HepG2 (cell line): ENCODE results near the gene PIAS1. TPM values are rescaled to one million over a fixed set of nuclear protein-coding genes. Genes with fewer than 3 reads are reported as not detected.

ENCODE experiments used
- ATAC-seq: fragments of 200-7000 bp; cut with Tn5 transposase; 3 replicates; pipeline ENCODE4 v1.9.1; 2020; ENCODE audit warnings: mild to moderate bottlenecking, moderate library complexity
- BruUV-seq: library from RNA; stranded (reverse); fragments of 400-500 nt; replicated peaks from 2 replicates; lab custom pipeline; 2021; lab: Mats Ljungman, UMichigan
- CTCF ChIA-PET: fragments of 300-600 bp; formaldehyde crosslinking; extraction: SDS; loops from one replicate; lab custom pipeline; 2021; ENCODE audit warnings: low total read pairs, inconsistent platforms, low intra/inter-chr PET ratio; lab: Yijun Ruan, JAX
- POLR2A ChIA-PET: fragments of 350-600 bp; sonication (Branson Sonifier 250); formaldehyde crosslinking; loops from one replicate; lab custom pipeline; 2020; ENCODE audit warnings: antibody characterized with exemption, inconsistent platforms; lab: Yijun Ruan, JAX
- DNase-seq: peaks from one replicate; pipeline ENCODE4 v3.0.0-alpha.2; 2015; ENCODE audit warnings: low spot score
- FAIRE-seq: peaks from 3 replicates; lab custom pipeline; 2011; peaks lifted over from hg19 to GRCh38; lab: Jason Lieb, UNC
- H2AFZ ChIP-seq: one replicate; pipeline ENCODE4 v1.6.1; 2011; ENCODE audit warnings: low read length, inconsistent platforms
- H3K27ac ChIP-seq: fragments of 300-600 bp; 3 replicates; pipeline ENCODE4 v1.8.0; 2011; ENCODE audit warnings: mixed run types, mild to moderate bottlenecking, mixed read lengths, low read length, inconsistent platforms; ENCODE audit not compliant: insufficient read depth; ENCODE audit errors: extremely low read length
- H3K27me3 ChIP-seq, 2 experiments: fragments of 200-600 bp in 1 of 2; 2 replicates in 1 of 2; 3 replicates in 1 of 2; pipeline versions ENCODE4 v1.6.0 to v1.8.0; 2011; ENCODE audit warnings: low read length in 2 of 2, mild to moderate bottlenecking in 2 of 2, moderate library complexity in 2 of 2, inconsistent platforms in 1 of 2; ENCODE audit not compliant: insufficient read depth in 2 of 2, control insufficient read depth in 1 of 2
- H3K36me3 ChIP-seq, 2 experiments: fragments of 200-600 bp in 1 of 2; replicated peaks in 1 of 2; 2 replicates in 1 of 2; 3 replicates in 1 of 2; pipeline versions ENCODE4 v1.5.1 to v1.8.0; 2011; ENCODE audit warnings: low read length in 2 of 2, inconsistent platforms in 1 of 2; ENCODE audit not compliant: insufficient read depth in 2 of 2, control insufficient read depth in 1 of 2
- H3K4me1 ChIP-seq: 2 replicates; pipeline ENCODE4 v1.5.1; 2012; ENCODE audit warnings: low read length, inconsistent platforms; ENCODE audit not compliant: insufficient read depth
- H3K4me2 ChIP-seq: 2 replicates; pipeline ENCODE4 v1.6.0; 2011; ENCODE audit warnings: low read depth, low read length, inconsistent platforms
- H3K4me3 ChIP-seq, 3 experiments: fragments of 200-600 bp in 1 of 3; sonication (generic), shearing (Covaris generic) in 1 of 3; replicated peaks in 1 of 3; 2 replicates each; pipeline ENCODE4 v1.5.1; 2011 to 2016; ENCODE audit warnings: low read length in 3 of 3, inconsistent platforms in 2 of 3, low read depth in 2 of 3, mild to moderate bottlenecking in 2 of 3, control low read depth in 1 of 3, mixed read lengths in 1 of 3; ENCODE audit not compliant: insufficient read depth in 1 of 3
- H3K79me2 ChIP-seq: one replicate; pipeline ENCODE4 v1.6.1; 2011; ENCODE audit warnings: low read length, inconsistent platforms; ENCODE audit not compliant: insufficient read depth
- H3K9ac ChIP-seq: 2 replicates; pipeline ENCODE4 v1.6.0; 2011; ENCODE audit warnings: mild to moderate bottlenecking, low read depth, low read length, inconsistent platforms; ENCODE audit not compliant: insufficient read depth
- H3K9me3 ChIP-seq: 2 replicates; pipeline ENCODE4 v1.5.1; 2012; ENCODE audit warnings: mild to moderate bottlenecking, low read length
- H4K20me1 ChIP-seq: 2 replicates; pipeline ENCODE4 v1.6.0; 2011; ENCODE audit warnings: inconsistent platforms, mild to moderate bottlenecking, low read length, moderate library complexity; ENCODE audit not compliant: insufficient read depth
- BHLHE40 ChIP-seq: IDR thresholded peaks from 2 replicates; pipeline ENCODE4 v1.6.1; 2011; ENCODE audit warnings: low read length, improper control_type of control experiment
- CCAR2 ChIP-seq: fragments of 200-400 bp; formaldehyde crosslinking; optimal IDR thresholded peaks from 2 replicates; pipeline ENCODE3; 2018; ENCODE audit warnings: low read depth, mild to moderate bottlenecking, low read length, moderate library complexity
- IRX3 ChIP-seq: sonication (generic); formaldehyde crosslinking; IDR thresholded peaks from 2 replicates; pipeline ENCODE4 v1.8.1; 2023; ENCODE audit warnings: mild to moderate bottlenecking, low read depth, missing genetic modification reagents, borderline replicate concordance
- KLF11 ChIP-seq: IDR thresholded peaks from 2 replicates; pipeline ENCODE4 v1.6.1; 2016; ENCODE audit warnings: missing compliant biosample characterization
- SUZ12 ChIP-seq: fragments of 150-350 bp; IDR thresholded peaks from 2 replicates; pipeline ENCODE4 v1.6.1; 2014; ENCODE audit warnings: low read depth, low read length
- ZNF260 ChIP-seq: sonication (generic); formaldehyde crosslinking; IDR thresholded peaks from 2 replicates; pipeline ENCODE4 v1.4.0; 2020; ENCODE audit warnings: missing genetic modification reagents, low read depth, mild to moderate bottlenecking, borderline replicate concordance
- ZNF496 ChIP-seq: sonication (generic); formaldehyde crosslinking; IDR thresholded peaks from 2 replicates; pipeline ENCODE4 v1.8.1; 2023; ENCODE audit warnings: mild to moderate bottlenecking, moderate library complexity, missing genetic modification reagents; ENCODE audit not compliant: insufficient replicate concordance
- ZNF558 ChIP-seq: sonication (generic); formaldehyde crosslinking; IDR thresholded peaks from 2 replicates; pipeline ENCODE4 v1.9.0; 2022; ENCODE audit warnings: mild to moderate bottlenecking, missing genetic modification reagents, borderline replicate concordance
- ZNF652 ChIP-seq: IDR thresholded peaks from 2 replicates; pipeline ENCODE4 v1.6.1; 2016; ENCODE audit warnings: low read depth, borderline replicate concordance
- ZNF670 ChIP-seq: sonication (generic); formaldehyde crosslinking; IDR thresholded peaks from 2 replicates; pipeline ENCODE4 v1.8.0; 2022; ENCODE audit warnings: mild to moderate bottlenecking, missing genetic modification reagents, borderline replicate concordance
- WGBS: methylation state at CpG from one replicate; pipeline ENCODE4 v1.1.6; 2017; ENCODE audit warnings: low lambda C conversion rate; 5-methylcytosine and 5-hydroxymethylcytosine counted together
- in situ Hi-C: cut with HindIII; loops from 2 replicates; pipeline ENCODE4 v1.10.0; 2017; ENCODE audit warnings: low pct_unique_long_range_greater_than_20kb; ENCODE audit not compliant: extremely low pct_ligation_motif_present
- intact Hi-C: fragments of 100-400 bp; cut with micrococcal nuclease; formaldehyde crosslinking; loops from one replicate; pipeline ENCODE4 v1.10.0; 2022; ENCODE audit not compliant: unreplicated experiment
- polyA plus RNA-seq, 8 experiments: library from polyadenylated mRNA; depleted of rRNA in 3 of 8; stranded (reverse) in 7 of 8; unstranded in 1 of 8; fragments of >200 nt; fragmentation: Illumina TruSeq in 4 of 8; extraction: Trizol in 4 of 8; gene quantifications; 2 replicates each; pipeline versions ENCODE4 v1.2.1 to v1.2.3, GENCODE V29; 2011 to 2016; ENCODE audit warnings: low read depth in 4 of 8, missing spikeins in 1 of 8, mixed read lengths in 1 of 8; ENCODE audit not compliant: insufficient read depth in 1 of 8
- total RNA-seq, 5 experiments: library from RNA; depleted of rRNA; stranded (reverse); fragments of >200 nt; fragmentation: Illumina TruSeq; extraction: Trizol; gene quantifications; 2 replicates each; pipeline ENCODE4 v1.2.3, GENCODE V29; 2016; ENCODE audit warnings: low read depth in 1 of 5
- TF ChIP-seq, protein P1 (sequence below): sonication (generic); formaldehyde crosslinking; IDR thresholded peaks from 2 replicates; pipeline ENCODE4 v1.5.1; 2020; ENCODE audit warnings: mild to moderate bottlenecking, missing genetic modification reagents, borderline replicate concordance
- TF ChIP-seq, protein P2 (sequence below): sonication (generic); formaldehyde crosslinking; IDR thresholded peaks from 2 replicates; pipeline ENCODE4 v1.5.0; 2020; ENCODE audit warnings: mild to moderate bottlenecking, missing genetic modification reagents, moderate library complexity
- TF ChIP-seq, protein P3 (sequence below): sonication (generic); formaldehyde crosslinking; IDR thresholded peaks from 2 replicates; pipeline ENCODE4 v1.4.0; 2020; ENCODE audit warnings: low read depth, mild to moderate bottlenecking, missing genetic modification reagents

The PIAS1 gene
- total and polyA plus RNA-seq, 2 of the 13 experiments (the other 11 are each of a cell fraction or from before 2014, with no cell fraction given), result 20.7 to 33.7 TPM

GRCh38 chr15:68223171-68223570 lies 169.1 kb downstream of the PIAS1 start:
- TF ChIP-seq BHLHE40 (no peak), KLF11 (CRISPR knock-in tag) (no peak), SUZ12 (no peak), ZNF652 (CRISPR knock-in tag) (no peak), CCAR2 (no peak), ZNF670 (CRISPR knock-in tag) (no peak), ZNF260 (CRISPR knock-in tag) (no peak), IRX3 (CRISPR knock-in tag) (no peak), ZNF496 (CRISPR knock-in tag) (no peak), ZNF558 (CRISPR knock-in tag) (no peak)
- TF ChIP-seq, protein P1, sequence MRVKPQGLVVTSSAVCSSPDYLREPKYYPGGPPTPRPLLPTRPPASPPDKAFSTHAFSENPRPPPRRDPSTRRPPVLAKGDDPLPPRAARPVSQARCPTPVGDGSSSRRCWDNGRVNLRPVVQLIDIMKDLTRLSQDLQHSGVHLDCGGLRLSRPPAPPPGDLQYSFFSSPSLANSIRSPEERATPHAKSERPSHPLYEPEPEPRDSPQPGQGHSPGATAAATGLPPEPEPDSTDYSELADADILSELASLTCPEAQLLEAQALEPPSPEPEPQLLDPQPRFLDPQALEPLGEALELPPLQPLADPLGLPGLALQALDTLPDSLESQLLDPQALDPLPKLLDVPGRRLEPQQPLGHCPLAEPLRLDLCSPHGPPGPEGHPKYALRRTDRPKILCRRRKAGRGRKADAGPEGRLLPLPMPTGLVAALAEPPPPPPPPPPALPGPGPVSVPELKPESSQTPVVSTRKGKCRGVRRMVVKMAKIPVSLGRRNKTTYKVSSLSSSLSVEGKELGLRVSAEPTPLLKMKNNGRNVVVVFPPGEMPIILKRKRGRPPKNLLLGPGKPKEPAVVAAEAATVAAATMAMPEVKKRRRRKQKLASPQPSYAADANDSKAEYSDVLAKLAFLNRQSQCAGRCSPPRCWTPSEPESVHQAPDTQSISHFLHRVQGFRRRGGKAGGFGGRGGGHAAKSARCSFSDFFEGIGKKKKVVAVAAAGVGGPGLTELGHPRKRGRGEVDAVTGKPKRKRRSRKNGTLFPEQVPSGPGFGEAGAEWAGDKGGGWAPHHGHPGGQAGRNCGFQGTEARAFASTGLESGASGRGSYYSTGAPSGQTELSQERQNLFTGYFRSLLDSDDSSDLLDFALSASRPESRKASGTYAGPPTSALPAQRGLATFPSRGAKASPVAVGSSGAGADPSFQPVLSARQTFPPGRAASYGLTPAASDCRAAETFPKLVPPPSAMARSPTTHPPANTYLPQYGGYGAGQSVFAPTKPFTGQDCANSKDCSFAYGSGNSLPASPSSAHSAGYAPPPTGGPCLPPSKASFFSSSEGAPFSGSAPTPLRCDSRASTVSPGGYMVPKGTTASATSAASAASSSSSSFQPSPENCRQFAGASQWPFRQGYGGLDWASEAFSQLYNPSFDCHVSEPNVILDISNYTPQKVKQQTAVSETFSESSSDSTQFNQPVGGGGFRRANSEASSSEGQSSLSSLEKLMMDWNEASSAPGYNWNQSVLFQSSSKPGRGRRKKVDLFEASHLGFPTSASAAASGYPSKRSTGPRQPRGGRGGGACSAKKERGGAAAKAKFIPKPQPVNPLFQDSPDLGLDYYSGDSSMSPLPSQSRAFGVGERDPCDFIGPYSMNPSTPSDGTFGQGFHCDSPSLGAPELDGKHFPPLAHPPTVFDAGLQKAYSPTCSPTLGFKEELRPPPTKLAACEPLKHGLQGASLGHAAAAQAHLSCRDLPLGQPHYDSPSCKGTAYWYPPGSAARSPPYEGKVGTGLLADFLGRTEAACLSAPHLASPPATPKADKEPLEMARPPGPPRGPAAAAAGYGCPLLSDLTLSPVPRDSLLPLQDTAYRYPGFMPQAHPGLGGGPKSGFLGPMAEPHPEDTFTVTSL (CRISPR knock-in tag), result no peak
- TF ChIP-seq, protein P2, sequence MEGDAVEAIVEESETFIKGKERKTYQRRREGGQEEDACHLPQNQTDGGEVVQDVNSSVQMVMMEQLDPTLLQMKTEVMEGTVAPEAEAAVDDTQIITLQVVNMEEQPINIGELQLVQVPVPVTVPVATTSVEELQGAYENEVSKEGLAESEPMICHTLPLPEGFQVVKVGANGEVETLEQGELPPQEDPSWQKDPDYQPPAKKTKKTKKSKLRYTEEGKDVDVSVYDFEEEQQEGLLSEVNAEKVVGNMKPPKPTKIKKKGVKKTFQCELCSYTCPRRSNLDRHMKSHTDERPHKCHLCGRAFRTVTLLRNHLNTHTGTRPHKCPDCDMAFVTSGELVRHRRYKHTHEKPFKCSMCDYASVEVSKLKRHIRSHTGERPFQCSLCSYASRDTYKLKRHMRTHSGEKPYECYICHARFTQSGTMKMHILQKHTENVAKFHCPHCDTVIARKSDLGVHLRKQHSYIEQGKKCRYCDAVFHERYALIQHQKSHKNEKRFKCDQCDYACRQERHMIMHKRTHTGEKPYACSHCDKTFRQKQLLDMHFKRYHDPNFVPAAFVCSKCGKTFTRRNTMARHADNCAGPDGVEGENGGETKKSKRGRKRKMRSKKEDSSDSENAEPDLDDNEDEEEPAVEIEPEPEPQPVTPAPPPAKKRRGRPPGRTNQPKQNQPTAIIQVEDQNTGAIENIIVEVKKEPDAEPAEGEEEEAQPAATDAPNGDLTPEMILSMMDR (CRISPR knock-in tag), result no peak
- TF ChIP-seq, protein P3, sequence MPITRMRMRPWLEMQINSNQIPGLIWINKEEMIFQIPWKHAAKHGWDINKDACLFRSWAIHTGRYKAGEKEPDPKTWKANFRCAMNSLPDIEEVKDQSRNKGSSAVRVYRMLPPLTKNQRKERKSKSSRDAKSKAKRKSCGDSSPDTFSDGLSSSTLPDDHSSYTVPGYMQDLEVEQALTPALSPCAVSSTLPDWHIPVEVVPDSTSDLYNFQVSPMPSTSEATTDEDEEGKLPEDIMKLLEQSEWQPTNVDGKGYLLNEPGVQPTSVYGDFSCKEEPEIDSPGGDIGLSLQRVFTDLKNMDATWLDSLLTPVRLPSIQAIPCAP (CRISPR knock-in tag), result no peak
- no peaks in the 10 kb centered on the region; the same call in 1 of the 2 replicates for H4K20me1 ChIP-seq
- FAIRE-seq (no peak), DNase-seq (no peak), ATAC-seq (no peak)
- in situ Hi-C loops, result no loop called here
- WGBS, result 93% methylated on average over 6 of the region's 6 CpGs
- no peaks in the 10 kb centered on the region for H3K27me3 ChIP-seq
- no peaks in the 10 kb centered on the region for H3K9me3 ChIP-seq
- POLR2A ChIA-PET, result no interaction called here
- no peak overlapping the region for H3K4me3 ChIP-seq
- BruUV-seq, result no TSS peak
- H3K4me2 ChIP-seq, result no peak overlapping the region
- H3K4me1 ChIP-seq, result peaks cover 31% of the 10 kb centered on the region
- H3K9ac ChIP-seq, result no peak overlapping the region
- CTCF ChIA-PET, result no interaction called here
- H3K27ac ChIP-seq, result peak overlapping the region; percentile 11
- intact Hi-C loops, result no loop called here
- peaks cover 61% of the 10 kb centered on the region for H3K79me2 ChIP-seq
- H3K36me3 ChIP-seq, result peaks cover 5 to 16% of the 10 kb centered on the region in 2 experiments; a peak in 3 of 5 replicates
- no peak overlapping the region for H2AFZ ChIP-seq
